T-cell (primary cell): Measurements from ENCODE around the gene PPIG. TPM values are rescaled to one million over a fixed set of nuclear protein-coding genes. Genes with fewer than 3 reads are reported as not detected.
A peak's percentile ranks its signal among the peaks of the same experiment; 100 is the strongest.
"Not testable (repeated sequence)": the region's sequence is repeated elsewhere in the genome, so short reads cannot be mapped to it uniquely, and the experiment has no call there.

Experiments
- ATAC-seq, 4 experiments: fragments of 200-7000 bp in 3 of 4; fragments of 150-1000 bp in 1 of 4; cut with Tn5 transposase; replicated peaks in 1 of 4; 1 replicate in 3 of 4; 2 replicates in 1 of 4; pipeline ENCODE4 v1.10.0; 2021; ENCODE audit warnings: moderate library complexity in 3 of 4, mild to moderate bottlenecking in 2 of 4, moderate number of reproducible peaks in 1 of 4
- CTCF ChIA-PET, 2 donors: fragments of 300-600 bp; sonication (Branson Sonifier 250); formaldehyde crosslinking; loops; one replicate each; lab custom pipeline; 2022; ENCODE audit warnings: antibody characterized with exemption in 2 of 2; lab: Charles Lee
- POLR2A ChIA-PET, 2 donors: fragments of 300-600 bp; sonication (Branson Sonifier 250); formaldehyde crosslinking; loops; one replicate each; lab custom pipeline; 2022; ENCODE audit warnings: antibody characterized with exemption in 2 of 2; lab: Charles Lee
- DNase-seq, 35 experiments: peaks; one replicate each; pipeline versions ENCODE4 v3.0.0 to v3.0.0-alpha.2; 2013 to 2023
- H3K27ac ChIP-seq: one replicate; pipeline ENCODE4 v1.5.1; 2013; ENCODE audit warnings: low read length
- H3K27me3 ChIP-seq, 2 experiments: replicated peaks in 1 of 2; 1 replicate in 1 of 2; 2 replicates in 1 of 2; pipeline versions ENCODE4 v1.6.1 to v1.7.0; 2013; ENCODE audit warnings: low read length in 1 of 2, mixed read lengths in 1 of 2; ENCODE audit not compliant: control insufficient read depth in 2 of 2, insufficient read depth in 2 of 2; ENCODE audit errors: extremely low read depth in 1 of 2
- H3K36me3 ChIP-seq, 2 donors: 1 replicate in 1 of 2; 2 replicates in 1 of 2; pipeline versions ENCODE4 v1.6.1 to v1.7.0; 2013; ENCODE audit warnings: low read length in 1 of 2; ENCODE audit not compliant: control insufficient read depth in 2 of 2, insufficient read depth in 1 of 2; ENCODE audit errors: extremely low read depth in 1 of 2
- H3K4me1 ChIP-seq, 2 experiments: 1 replicate in 1 of 2; 2 replicates in 1 of 2; pipeline versions ENCODE4 v1.6.1 to v1.7.0; 2013; ENCODE audit warnings: low read length in 2 of 2, mixed read lengths in 1 of 2; ENCODE audit not compliant: insufficient read depth in 2 of 2, control insufficient read depth in 1 of 2; ENCODE audit errors: extremely low read depth in 1 of 2
- H3K4me3 ChIP-seq, 2 donors: 1 replicate in 1 of 2; 2 replicates in 1 of 2; pipeline versions ENCODE4 v1.5.1 to v1.7.0; 2013; ENCODE audit warnings: mild to moderate bottlenecking in 2 of 2, low read length in 1 of 2, moderate library complexity in 1 of 2; ENCODE audit not compliant: control insufficient read depth in 1 of 2; ENCODE audit errors: extremely low read depth in 1 of 2
- H3K9me3 ChIP-seq: 2 replicates; pipeline ENCODE4 v1.7.0; 2013
- H3K27ac Mint-ChIP-seq, 2 donors: one replicate each; pipeline ENCODE4 v1.8.0; 2020 to 2021; ENCODE audit warnings: mild to moderate bottlenecking in 2 of 2, mixed read lengths in 2 of 2
- H3K27me3 Mint-ChIP-seq, 2 donors: one replicate each; pipeline ENCODE4 v1.8.0; 2021 to 2022; ENCODE audit warnings: mixed read lengths in 2 of 2
- H3K36me3 Mint-ChIP-seq: one replicate; pipeline ENCODE4 v1.8.0; 2021; ENCODE audit warnings: mixed read lengths
- H3K4me1 Mint-ChIP-seq, 3 donors: one replicate each; pipeline ENCODE4 v1.8.0; 2020 to 2022; ENCODE audit warnings: mixed read lengths in 3 of 3, mild to moderate bottlenecking in 1 of 3
- H3K4me3 Mint-ChIP-seq, 3 donors: one replicate each; pipeline ENCODE4 v1.8.0; 2020 to 2022; ENCODE audit warnings: mild to moderate bottlenecking in 3 of 3, mixed read lengths in 3 of 3, moderate library complexity in 3 of 3
- H3K9me3 Mint-ChIP-seq, 3 donors: one replicate each; pipeline ENCODE4 v1.8.0; 2020 to 2022; ENCODE audit warnings: mixed read lengths in 3 of 3
- WGBS: methylation state at CpG from one replicate; pipeline ENCODE4 v1.1.5; 2013; ENCODE audit warnings: missing lambda C conversion rate; ENCODE audit not compliant: insufficient coverage; 5-methylcytosine and 5-hydroxymethylcytosine counted together
- total RNA-seq, 35 experiments: library from RNA in 6 of 35; stranded (reverse) in 6 of 35; fragments of 120-200 nt in 1 of 35; gene quantifications; one replicate each; pipeline versions ENCODE4 v1.2.1 to v1.2.4 and lab custom pipeline; 2013 to 2026

PPIG gene
- total RNA-seq (10 to 100 TPM; 63.6 to 78.2 (median 71.3) TPM), total RNA-seq (lab: John Stamatoyannopoulos, UW) (104 to 192 (median 151) reads per million in 29 experiments)
- 78.7 TPM for total RNA-seq (2013)

DNA sequence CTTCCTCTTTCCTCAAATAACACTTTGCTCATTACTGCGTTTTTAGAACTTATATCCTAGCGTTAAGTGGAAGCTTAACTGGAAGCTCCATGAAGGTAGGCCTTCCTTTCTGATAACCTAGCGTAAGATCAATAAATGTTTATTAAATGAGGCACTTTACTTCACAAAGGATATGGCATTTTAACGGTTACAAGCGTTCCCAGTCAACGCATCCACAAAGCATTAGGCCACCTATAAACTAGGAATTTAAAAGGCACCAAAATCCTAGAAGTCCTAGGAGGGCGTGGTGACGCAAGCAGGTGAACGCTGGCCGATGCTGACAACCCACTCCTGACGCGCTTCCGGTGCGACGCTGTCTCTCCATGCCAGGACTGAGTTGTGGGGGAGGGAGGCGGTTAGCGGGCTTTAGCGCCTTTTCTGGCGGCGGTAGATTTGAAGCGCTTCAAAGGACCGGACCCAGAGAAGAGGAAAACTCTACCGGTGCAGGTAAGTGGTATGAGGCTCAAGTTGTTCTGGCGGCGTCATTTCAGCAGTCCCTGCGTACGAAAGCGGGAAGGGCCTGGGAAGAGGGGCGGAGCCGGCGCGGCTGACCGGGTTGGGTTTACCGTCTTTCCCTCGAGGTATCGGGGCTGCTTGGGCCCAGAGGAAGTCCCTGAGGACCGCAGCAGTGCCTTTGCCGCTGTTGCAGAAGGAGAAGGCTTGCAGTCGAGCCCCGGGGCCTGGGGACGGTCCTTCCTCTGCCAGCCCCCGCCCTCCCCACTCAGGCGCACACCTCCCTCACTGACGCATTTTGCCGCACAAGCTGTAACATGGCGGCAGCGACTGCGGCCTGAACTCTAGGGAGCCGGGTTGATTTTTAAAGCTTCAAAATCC lies at the start of gene PPIG:
TSS of gene PPIG (plus strand) at position 347 of the 873 bp plus-strand sequence. CDS start 19,691 bp downstream, outside the sequence.
- POLR2A ChIA-PET = interaction anchor here (0.6 to 2.7 kb wide), 12 partner anchors 11 to 481 kb away, joined by 3 to 34 read pairs (median 4); partner anchors contain the start of genes FASTKD1 (in 2 of the 2), BBS5 (in 1 of the 2), CFAP210 (in 1 of the 2) and PHOSPHO2 (in 1 of the 2)
- peak within 1 kb of the TSS; percentile 99 for H3K4me3 Mint-ChIP-seq
- H3K27ac Mint-ChIP-seq = peak within 1 kb of the TSS; percentile 98 to 99
- Histone ChIP-seq H3K27ac (peak within 1 kb of the TSS; percentile 99), H3K9me3 (no peaks in the 10 kb centered on the region), H3K27me3 (no peaks in the 10 kb centered on the region), H3K36me3 (no peaks in the 10 kb centered on the region), H3K4me1 (peaks cover 16 to 29% of the 10 kb centered on the region in 2 experiments), H3K4me3 (peak within 1 kb of the TSS; percentile 92 to 98)
- H3K9me3 Mint-ChIP-seq = peaks cover 2 to 3% (median 3%) of the 10 kb centered on the region in 3 donors
- peaks cover 36 to 47% (median 39%) of the 10 kb centered on the region in 3 donors for H3K4me1 Mint-ChIP-seq
- H3K27me3 Mint-ChIP-seq = no peaks in the 10 kb centered on the region
- CTCF ChIA-PET = interaction anchor here (0.6 to 1.5 kb wide), 6 partner anchors 11 to 368 kb away, joined by 3 to 10 read pairs (median 4); partner anchors contain the start of genes FASTKD1 (in 1 of the 2) and UBR3 (in 1 of the 2)
- under 1% methylated on average over 39 of the region's 49 CpGs for WGBS
- H3K36me3 Mint-ChIP-seq = peaks cover 4% of the 10 kb centered on the region
- ATAC-seq (peak; percentile 88 to 97 (median 94)), DNase-seq (peak; percentile 69 to 96 (median 87))

- H3K9me3 ChIP-seq, H3K4me3 Mint-ChIP-seq, H3K4me3 ChIP-seq, H3K27me3 Mint-ChIP-seq, H3K4me1 Mint-ChIP-seq, H3K27me3 ChIP-seq, ATAC-seq, H3K27ac Mint-ChIP-seq, H3K9me3 Mint-ChIP-seq, DNase-seq, H3K27ac ChIP-seq, H3K4me1 ChIP-seq: not testable (repeated sequence)
- peaks cover 0 to 16% of the 10 kb centered on the region in 2 donors for H3K36me3 ChIP-seq
- CTCF ChIA-PET = interaction anchor here in 1 of 2 donors (0.6 kb wide), 2 partner anchors 52 to 203 kb away, joined by 3 read pairs; no protein-coding TSS in a partner anchor
- peaks cover 30% of the 10 kb centered on the region for H3K36me3 Mint-ChIP-seq
- 100% methylated on average over 1 of the region's 2 CpGs for WGBS
- POLR2A ChIA-PET = interaction anchor here in 1 of 2 donors (0.5 kb wide), 1 partner anchor 1185 kb away, joined by 5 read pairs; no protein-coding TSS in a partner anchor
Observed at GRCh38 chr2:169539460-169539859, 44.7 kb upstream of the PPIG start.

- no peak overlapping the region for H3K4me3 ChIP-seq
- no CpG with 5 or more reads among the region's 2 CpGs for WGBS
- H3K9me3 ChIP-seq = no peaks in the 10 kb centered on the region
- Mint-ChIP-seq H3K9me3 (no peaks in the 10 kb centered on the region), H3K36me3 (peaks cover 30% of the 10 kb centered on the region), H3K27ac (no peak overlapping the region), H3K4me3 (no peak overlapping the region), H3K27me3 (no peaks in the 10 kb centered on the region), H3K4me1 (no peaks in the 10 kb centered on the region)
- POLR2A ChIA-PET = no interaction called here
- DNase-seq (no peak), ATAC-seq (no peak)
- CTCF ChIA-PET = no interaction called here
- H3K27ac ChIP-seq = no peak overlapping the region
- H3K36me3 ChIP-seq = peaks cover 0 to 16% of the 10 kb centered on the region in 2 donors
- H3K27me3 ChIP-seq = no peaks in the 10 kb centered on the region
- no peaks in the 10 kb centered on the region for H3K4me1 ChIP-seq
Observed at GRCh38 chr2:169540146-169540545, 44.0 kb upstream of the PPIG start.

DNA sequence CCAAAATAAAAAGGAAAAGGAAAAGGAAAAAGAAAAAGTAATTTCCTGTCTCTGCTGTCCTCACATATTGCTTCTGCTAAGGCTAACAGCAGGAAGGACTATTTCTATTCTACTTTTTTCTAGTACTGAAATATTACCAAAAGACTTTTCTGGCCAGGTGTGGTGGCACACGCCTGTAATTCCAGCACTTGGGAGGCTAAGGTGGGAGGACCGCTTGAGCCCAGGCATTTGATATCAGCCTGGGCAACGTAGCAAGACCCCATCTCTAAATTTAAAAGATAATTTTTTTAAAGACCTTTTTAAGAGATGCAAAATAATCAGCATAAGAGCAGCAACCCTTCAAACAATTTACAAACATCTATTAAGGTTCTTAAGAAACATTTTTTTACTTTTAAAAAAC lies 41.7 kb upstream of the PPIG start:
- CTCF ChIA-PET = no interaction called here
- H3K4me1 Mint-ChIP-seq = peaks cover 0 to 4% (median 0%) of the 10 kb centered on the region in 3 donors
- Histone ChIP-seq H3K9me3 (no peaks in the 10 kb centered on the region), H3K36me3 (peaks cover 0 to 23% of the 10 kb centered on the region in 2 donors), H3K27me3 (no peaks in the 10 kb centered on the region), H3K4me3 (no peak overlapping the region), H3K4me1 (no peaks in the 10 kb centered on the region), H3K27ac (no peak overlapping the region)
- POLR2A ChIA-PET = no interaction called here
- H3K36me3 Mint-ChIP-seq = peaks cover 42% of the 10 kb centered on the region
- H3K4me3 Mint-ChIP-seq = no peak overlapping the region
- ATAC-seq (no peak), DNase-seq (no peak)
- no peak overlapping the region for H3K27ac Mint-ChIP-seq
- no peaks in the 10 kb centered on the region for H3K9me3 Mint-ChIP-seq
- no CpG with 5 or more reads among the region's 3 CpGs for WGBS
- H3K27me3 Mint-ChIP-seq = no peaks in the 10 kb centered on the region

DNA sequence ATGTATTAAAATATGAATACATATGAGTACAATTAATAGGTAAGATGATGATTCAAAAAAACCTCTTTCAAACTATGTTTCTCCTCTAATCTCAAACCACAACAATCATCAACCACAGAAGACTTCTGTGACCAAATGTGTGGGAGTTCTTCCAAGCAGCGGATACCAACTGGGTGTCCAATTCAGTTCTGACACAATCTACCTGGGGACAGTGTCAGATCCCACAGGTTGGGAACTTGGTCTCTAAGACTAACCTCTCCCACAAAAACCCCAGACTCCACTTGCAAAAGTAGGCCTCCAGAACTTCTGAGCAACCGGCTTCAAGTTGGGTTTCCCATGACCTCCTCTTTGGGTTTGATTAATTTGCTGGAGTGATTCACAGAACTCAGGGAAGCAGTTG lies 37.4 kb upstream of the PPIG start:
- POLR2A ChIA-PET = interaction anchor here in 1 of 2 donors (0.5 kb wide), 1 partner anchor 24 kb away, joined by 5 read pairs; no protein-coding TSS in a partner anchor
- Histone ChIP-seq H3K9me3 (no peaks in the 10 kb centered on the region), H3K27ac (no peak overlapping the region), H3K36me3 (peaks cover 0 to 24% of the 10 kb centered on the region in 2 donors), H3K4me3 (no peak overlapping the region), H3K27me3 (no peaks in the 10 kb centered on the region), H3K4me1 (no peaks in the 10 kb centered on the region)
- no peak for DNase-seq
- Mint-ChIP-seq H3K9me3 (no peaks in the 10 kb centered on the region), H3K36me3 (peaks cover 34% of the 10 kb centered on the region), H3K4me1 (peaks cover 0 to 4% (median 0%) of the 10 kb centered on the region in 3 donors), H3K27me3 (no peaks in the 10 kb centered on the region), H3K4me3 (no peak overlapping the region), H3K27ac (no peak overlapping the region)
- 40% methylated on average over 1 of the region's 2 CpGs for WGBS
- no peak for ATAC-seq
- CTCF ChIA-PET = interaction anchor here in 1 of 2 donors (0.5 kb wide), 1 partner anchor 455 kb away, joined by 9 read pairs; no protein-coding TSS in a partner anchor

DNA sequence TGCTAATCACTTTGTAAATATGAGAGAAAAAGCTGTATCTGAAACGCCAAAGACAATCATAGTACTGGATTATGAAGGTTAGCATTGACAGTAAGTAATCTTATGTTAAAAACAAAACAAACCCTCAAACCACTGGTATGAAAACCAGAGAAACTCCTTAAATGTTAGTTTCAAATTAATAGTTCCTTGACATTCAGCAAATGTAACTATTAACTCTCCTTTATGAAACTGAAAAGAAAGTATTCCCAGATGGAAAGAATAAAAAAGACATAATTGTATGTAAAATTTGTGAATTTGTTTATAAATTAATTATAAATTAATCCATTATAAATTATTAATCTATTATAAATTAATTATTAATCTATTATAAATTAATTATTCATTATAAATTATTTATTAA lies 22.8 kb upstream of the PPIG start:
- ChIA-PET POLR2A (no interaction called here), CTCF (no interaction called here)
- no peak overlapping the region for H3K4me3 ChIP-seq
- no peak overlapping the region for H3K27ac ChIP-seq
- H3K9me3 ChIP-seq = no peaks in the 10 kb centered on the region
- Mint-ChIP-seq H3K27ac (peak overlapping the region in 1 of 2 donors; percentile 43), H3K36me3 (peaks cover 22% of the 10 kb centered on the region), H3K4me1 (no peaks in the 10 kb centered on the region), H3K4me3 (no peak overlapping the region), H3K27me3 (no peaks in the 10 kb centered on the region), H3K9me3 (no peaks in the 10 kb centered on the region)
- no peaks in the 10 kb centered on the region for H3K27me3 ChIP-seq
- WGBS = no CpG with 5 or more reads among the region's 1 CpG
- peaks cover 0 to 6% of the 10 kb centered on the region in 2 donors for H3K36me3 ChIP-seq
- ATAC-seq (no peak), DNase-seq (no peak)
- H3K4me1 ChIP-seq = no peaks in the 10 kb centered on the region
